WTC11 (cell line): ENCODE data around the gene IPO9. TPM values are rescaled to one million over a fixed set of nuclear protein-coding genes. Genes with fewer than 3 reads are reported as not detected.

ENCODE experiments used
- microRNA-seq: library from miRNA; unstranded; fragments of <30 nt; microRNA quantifications from one replicate; pipeline ENCODE4 v1.2.0, GENCODE V29; 2022; ENCODE audit warnings: borderline number of aligned reads
- total RNA-seq: library from RNA; stranded (reverse); gene quantifications from 3 replicates; pipeline ENCODE4 v1.2.3, GENCODE V29; 2021

Gene IPO9
- total RNA-seq, 1 experiment from 2014 or later, result 97.2 TPM

Small RNA genes within 50 kb of the gene (microRNA-seq; reads per million reads assigned to microRNA genes)
- gene MIR1231, result not detected
- not detected for gene MIR6739

Other genes with a start within 250 kb of the IPO9 start
- gene SHISA4, start 59.7 kb downstream of the IPO9 start, total RNA-seq, result 6.3 to 9.9 TPM (median 8.1 TPM) in 3 replicates
- 1.5 to 1.9 TPM (median 1.6 TPM) in 3 replicates for gene LMOD1, start 117.4 kb downstream of the IPO9 start, total RNA-seq
- 50.3 to 56.1 TPM (median 51.2 TPM) in 3 replicates for gene TIMM17A, start 126.3 kb downstream of the IPO9 start, total RNA-seq
- 57.4 to 61.6 TPM (median 59.2 TPM) in 3 replicates for gene RNPEP, start 153.5 kb downstream of the IPO9 start, total RNA-seq
- 13.7 to 15.0 TPM (median 14.4 TPM) in 3 replicates for gene ELF3, start 181.4 kb downstream of the IPO9 start, total RNA-seq